ENCODE data around the gene ATP13A2.

ATP13A2 gene

GRCh38 chr1:17004466-17005364 is 7.0 kb downstream of the ATP13A2 start:
- no peak for DNase-seq (ENCODE audit: low read depth)

GRCh38 chr1:17002524-17002902 is 9.2 kb downstream of the ATP13A2 start:
- no peak for DNase-seq (ENCODE audit: low read depth)

DNA sequence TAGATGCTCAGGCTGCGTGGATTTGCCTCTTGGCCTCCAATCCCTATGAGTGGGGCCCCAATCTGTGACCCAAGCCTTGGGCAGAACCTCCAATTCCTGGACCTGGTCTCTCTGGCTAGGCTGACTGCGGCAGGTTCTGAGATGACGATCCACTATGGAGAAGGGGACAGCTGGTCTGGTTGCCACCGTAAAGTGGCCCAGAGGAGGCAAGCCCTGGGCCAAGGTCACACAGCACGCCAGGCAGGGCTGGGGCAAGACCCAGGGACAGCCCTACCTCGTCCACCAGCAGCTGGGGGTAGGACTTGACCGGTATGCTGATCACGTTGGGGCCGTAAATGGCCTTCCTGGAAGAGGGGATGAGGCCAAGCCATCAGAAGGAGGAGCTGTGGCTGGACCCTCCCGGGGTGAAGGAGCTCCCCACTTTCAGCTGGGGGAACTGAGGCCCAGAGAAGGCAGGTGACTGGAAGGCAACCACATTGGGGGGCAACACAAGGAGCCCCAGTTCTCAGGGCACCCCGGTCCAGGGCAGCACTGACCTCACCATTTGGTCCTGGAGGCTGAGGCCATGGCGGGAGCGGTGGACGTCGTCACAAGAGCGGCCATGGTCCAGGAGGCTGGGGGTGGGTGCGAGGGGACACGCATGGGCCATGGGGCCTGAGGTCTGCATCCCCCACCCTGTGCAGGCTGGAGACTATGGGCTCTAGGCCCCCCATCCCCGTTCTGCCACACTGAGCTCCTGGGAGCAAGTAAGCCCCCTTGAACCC is 9.8 kb downstream of the ATP13A2 start:
- DNase-seq (ENCODE audit: low read depth) = no peak

DNA sequence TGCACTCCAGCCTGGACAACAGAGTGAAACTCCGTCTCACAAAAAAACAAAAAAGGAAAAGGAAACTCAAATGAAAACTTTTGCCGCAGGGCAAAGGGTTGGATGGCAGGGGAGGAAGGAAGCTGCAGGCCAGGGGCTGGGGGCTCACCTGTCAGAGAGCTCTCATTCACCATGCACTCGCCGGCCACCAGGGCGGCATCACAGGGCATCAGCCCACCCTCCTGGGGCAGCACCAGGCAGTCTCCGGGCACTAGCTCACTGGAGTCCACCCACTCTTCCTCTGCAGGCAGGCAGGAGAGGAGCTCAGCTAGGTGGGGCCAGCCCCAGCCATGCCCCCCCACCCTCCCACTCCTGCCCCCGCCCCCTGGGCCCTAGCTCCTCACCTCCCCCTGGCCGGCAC is 11.9 kb downstream of the ATP13A2 start:
- no peak for DNase-seq (ENCODE audit: low read depth)

- DNase-seq (ENCODE audit: low read depth) = no peak
Measured at GRCh38 chr1:16998589-16998988, 13.1 kb downstream of the ATP13A2 start.

DNA sequence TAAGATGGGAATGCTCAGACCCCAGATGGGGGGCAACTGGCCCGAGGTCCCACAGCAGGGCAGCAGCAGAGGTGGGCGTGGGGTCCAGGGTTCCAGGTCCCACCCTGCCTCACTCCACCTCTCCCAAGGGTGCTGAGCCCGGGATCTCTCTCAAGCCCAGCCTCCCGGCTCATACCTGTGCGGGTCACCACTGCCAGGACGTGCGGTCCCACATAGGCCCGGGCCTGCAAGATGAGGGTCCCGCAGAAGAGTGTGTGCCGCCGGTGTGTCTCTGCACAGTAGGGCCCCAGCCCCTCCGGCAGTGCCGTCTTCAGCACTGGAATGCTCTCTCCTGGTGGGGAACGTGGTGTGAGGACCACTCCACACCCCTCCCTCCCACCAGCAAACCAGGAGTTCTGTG is 14.9 kb downstream of the ATP13A2 start:
- no peak for DNase-seq (ENCODE audit: low read depth)

- DNase-seq (ENCODE audit: low read depth) = no peak
Measured at GRCh38 chr1:16993521-16994038, 18.1 kb downstream of the ATP13A2 start.

- DNase-seq (ENCODE audit: low read depth) = no peak
Measured at GRCh38 chr1:16992675-16993074, 19.1 kb downstream of the ATP13A2 start.

DNA sequence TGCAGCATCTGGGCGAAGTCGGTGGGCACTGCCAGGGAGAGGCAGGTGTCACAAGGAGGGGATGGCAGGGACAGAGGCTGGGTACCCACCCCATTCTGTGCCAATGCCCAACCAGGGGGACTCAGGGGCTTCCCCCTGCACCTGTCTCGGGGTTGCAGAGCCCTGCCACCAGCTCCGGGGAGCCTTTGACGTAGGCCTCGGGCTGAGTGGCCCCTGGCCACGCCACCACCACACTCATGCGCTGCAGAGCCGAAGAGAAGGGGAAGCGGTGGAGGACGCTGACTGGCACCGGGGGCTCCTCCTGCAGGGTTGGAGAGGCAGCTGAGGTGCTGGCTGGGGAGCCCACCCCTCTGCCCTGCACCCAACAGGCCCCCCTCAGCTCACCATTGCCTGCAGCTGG is 19.6 kb downstream of the ATP13A2 start:
- DNase-seq (ENCODE audit: low read depth) = no peak

- DNase-seq (ENCODE audit: low read depth) = no peak
Measured at GRCh38 chr1:16991571-16991970, 20.2 kb downstream of the ATP13A2 start.

GRCh38 chr1:16989676-16990391 is 21.9 kb downstream of the ATP13A2 start:
- DNase-seq (ENCODE audit: low read depth) = no peak

GRCh38 chr1:16988210-16988609 is 23.5 kb downstream of the ATP13A2 start:
- DNase-seq (ENCODE audit: low read depth) = no peak

GRCh38 chr1:16986962-16987361 is 24.8 kb downstream of the ATP13A2 start:
- DNase-seq (ENCODE audit: low read depth) = no peak

- no peak for DNase-seq (ENCODE audit: low read depth)
Measured at GRCh38 chr1:16986560-16986959, 25.2 kb downstream of the ATP13A2 start.

- no peak for DNase-seq (ENCODE audit: low read depth)
Measured at GRCh38 chr1:16986113-16986512, 25.6 kb downstream of the ATP13A2 start.

GRCh38 chr1:16984717-16985116 is 27.0 kb downstream of the ATP13A2 start:
- DNase-seq (ENCODE audit: low read depth) = peak; percentile 88

DNA sequence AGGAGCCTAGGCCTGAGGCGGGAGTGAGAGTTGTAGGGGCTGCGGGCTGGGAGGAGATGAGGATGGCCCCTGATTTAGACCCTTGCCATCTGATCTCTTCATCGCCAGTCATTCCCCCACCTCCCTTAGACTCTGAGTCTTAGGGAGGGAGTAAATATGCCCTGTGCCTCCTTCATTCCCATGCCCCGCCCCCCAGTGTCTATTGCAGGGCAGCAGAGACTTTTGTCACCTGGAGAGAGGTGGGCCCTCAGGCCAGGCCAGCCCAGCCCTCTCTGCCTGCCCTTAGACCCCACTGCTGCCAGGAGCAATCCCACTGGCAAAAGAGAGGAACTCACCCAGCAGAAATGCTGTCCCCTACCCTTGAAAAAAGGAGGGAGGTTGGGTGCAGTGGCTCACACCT is 28.1 kb downstream of the ATP13A2 start:
- no peak for DNase-seq (ENCODE audit: low read depth)

DNA sequence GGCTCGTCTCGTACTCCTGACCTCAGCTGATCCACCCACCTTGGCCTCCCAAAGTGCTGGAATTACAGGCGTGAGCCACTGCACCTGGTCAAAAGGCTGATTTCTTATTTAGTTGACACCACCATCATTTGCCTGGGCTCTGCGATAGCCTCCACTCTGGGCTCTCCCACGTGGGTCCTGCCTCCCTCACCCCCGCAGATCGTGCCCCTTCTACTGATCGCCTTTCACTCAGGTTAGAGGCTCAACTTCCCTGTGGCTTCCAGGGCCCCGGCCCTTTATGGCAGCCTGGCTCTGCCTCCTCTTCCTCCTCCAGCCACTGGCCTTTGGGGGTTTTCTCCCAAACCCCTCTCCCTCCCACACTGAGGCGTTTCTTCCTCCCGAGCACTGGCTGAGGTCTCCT is 28.8 kb downstream of the ATP13A2 start:
- DNase-seq (ENCODE audit: low read depth) = no peak

DNA sequence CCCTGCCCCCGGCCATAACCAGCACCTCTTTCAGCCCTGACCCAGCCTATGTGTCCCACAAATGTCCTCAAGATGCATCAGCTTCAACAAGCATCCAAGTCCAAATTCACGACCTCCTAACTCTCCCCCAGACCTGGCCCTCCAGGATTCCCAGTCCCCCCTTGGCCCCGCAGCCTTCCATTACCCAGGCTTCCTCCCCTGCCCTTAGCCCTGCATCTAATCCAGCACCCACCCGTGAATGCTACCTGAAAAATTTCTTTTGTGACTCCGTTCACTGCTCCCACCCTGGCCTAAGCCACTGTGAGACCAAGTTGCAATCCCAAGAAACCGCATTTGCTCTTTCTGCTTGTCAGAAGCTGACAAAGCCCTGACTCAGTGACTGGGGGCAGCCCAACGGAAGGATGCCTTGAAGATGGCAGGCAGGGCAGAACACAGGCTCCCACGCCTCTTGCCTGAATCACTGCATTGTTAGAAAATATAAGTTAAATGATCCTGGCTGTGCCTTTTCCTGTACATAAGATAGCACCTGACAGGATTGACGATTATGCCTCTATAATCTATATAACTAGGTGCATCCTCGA is 30.4 kb downstream of the ATP13A2 start:
- peak; percentile 79 for DNase-seq (ENCODE audit: low read depth)

DNA sequence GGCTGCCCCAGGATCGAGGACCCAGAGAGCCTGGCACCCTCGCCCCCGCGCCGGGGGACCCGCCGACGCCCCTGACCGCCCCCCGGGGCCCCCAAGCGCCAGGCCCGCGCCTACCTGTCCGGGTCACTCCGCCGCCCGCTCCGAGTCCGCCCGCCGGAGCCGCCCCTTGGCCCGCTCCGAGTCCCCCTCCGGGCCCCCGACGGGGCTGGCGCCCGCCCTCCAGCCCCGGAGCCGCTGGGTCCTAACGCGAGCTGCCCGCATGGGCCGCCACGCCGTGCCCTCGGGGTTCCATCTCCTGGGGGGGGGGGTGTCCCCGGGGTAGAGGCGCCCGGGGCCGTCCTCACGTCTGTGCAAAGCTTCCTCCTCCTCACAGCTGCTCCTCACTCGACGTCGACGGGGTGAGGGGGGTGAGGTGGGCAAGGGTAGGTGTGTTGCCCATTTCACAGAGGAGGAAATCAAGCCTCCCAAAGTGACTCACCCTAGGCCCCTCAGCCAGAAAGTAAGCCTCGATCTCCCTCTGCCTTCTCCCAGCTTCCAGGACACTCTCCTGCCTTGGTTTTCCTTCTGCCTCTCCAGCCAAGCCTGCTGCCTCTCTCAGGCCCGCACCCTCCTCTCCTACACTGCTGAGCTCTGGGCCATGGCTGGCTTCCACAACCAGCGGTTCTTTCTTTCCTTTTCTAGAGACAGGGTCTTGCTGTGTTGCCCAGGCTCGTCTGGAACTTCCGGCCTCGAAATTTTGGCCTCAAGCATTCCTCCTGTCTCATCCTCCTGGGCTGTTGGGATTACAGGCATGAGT is 31.1 kb downstream of the ATP13A2 start, which contains the start of gene MFAP2:
Gene MFAP2 (minus strand): TSS at position 148 of the 796 bp plus-strand sequence. CDS start 2,347 bp downstream, outside the sequence.
- no peak for DNase-seq (ENCODE audit: low read depth)
